HEK293 (cell line): ENCODE data around the gene GRB10.

Experiments
- CTCF ChIA-PET: fragments of 350-600 bp; formaldehyde crosslinking; extraction: SDS; loops from one replicate; lab custom pipeline; 2021; ENCODE audit warnings: antibody characterized with exemption; lab: Yijun Ruan, JAX
- POLR2A ChIA-PET: fragments of 300-600 bp; formaldehyde crosslinking; extraction: SDS; loops from one replicate; lab custom pipeline; 2020; ENCODE audit warnings: antibody characterized with exemption, inconsistent platforms; lab: Yijun Ruan, JAX
- H3K27ac ChIP-seq: fragments of 200-500 bp; sonication (Bioruptor generic); 2 replicates; pipeline ENCODE4 v1.5.1; 2014; ENCODE audit warnings: low read depth, low read length, control low read depth, inconsistent platforms; ENCODE audit errors: extremely low read depth
- H3K36me3 ChIP-seq, 2 experiments: fragments of 200-500 bp in 1 of 2; sonication (Bioruptor generic) in 1 of 2; 1 replicate in 1 of 2; 2 replicates in 1 of 2; pipeline ENCODE4 v1.5.1; 2014 to 2017; ENCODE audit warnings: inconsistent platforms in 2 of 2, low read length in 2 of 2; ENCODE audit not compliant: control insufficient read depth in 2 of 2, insufficient read depth in 1 of 2
- H3K4me1 ChIP-seq: fragments of 200-500 bp; sonication (Bioruptor generic); 2 replicates; pipeline ENCODE4 v1.5.1; 2014; ENCODE audit warnings: mild to moderate bottlenecking, low read length, inconsistent platforms; ENCODE audit not compliant: control insufficient read depth, insufficient read depth
- H3K4me3 ChIP-seq: 2 replicates; pipeline ENCODE4 v1.5.1; 2011; ENCODE audit warnings: low read depth, mild to moderate bottlenecking, control low read depth, low read length, moderate library complexity
- H3K9me3 ChIP-seq: fragments of 200-500 bp; sonication (Bioruptor generic); 2 replicates; pipeline ENCODE4 v1.5.1; 2014; ENCODE audit warnings: low read depth, low read length, inconsistent platforms; ENCODE audit not compliant: control insufficient read depth, insufficient read depth
- HOXD13 ChIP-seq: sonication (generic); formaldehyde crosslinking; IDR thresholded peaks from 2 replicates; pipeline ENCODE4 v1.8.0; 2022; ENCODE audit warnings: missing genetic modification reagents, borderline replicate concordance
- KLF10 ChIP-seq: fragments of 450-650 bp; IDR thresholded peaks from 2 replicates; pipeline ENCODE4 v1.5.1; 2018; ENCODE audit warnings: missing biosample characterization, mild to moderate bottlenecking, missing genetic modification characterization
- OVOL3 ChIP-seq: fragments of 450-650 bp; formaldehyde crosslinking; IDR thresholded peaks from 2 replicates; pipeline ENCODE4 v1.5.1; 2016; ENCODE audit warnings: missing biosample characterization, missing genetic modification characterization
- WT1 ChIP-seq: fragments of 450-650 bp; formaldehyde crosslinking; IDR thresholded peaks from 2 replicates; pipeline ENCODE4 v1.5.1; 2016; ENCODE audit warnings: missing biosample characterization, missing genetic modification characterization
- ZBTB17 ChIP-seq: fragments of 450-650 bp; formaldehyde crosslinking; IDR thresholded peaks from 2 replicates; pipeline ENCODE4 v1.5.1; 2016; ENCODE audit warnings: missing biosample characterization, missing genetic modification characterization
- ZBTB21 ChIP-seq: fragments of 450-650 bp; formaldehyde crosslinking; IDR thresholded peaks from 2 replicates; pipeline ENCODE4 v1.5.1; 2017; ENCODE audit warnings: missing biosample characterization, missing genetic modification characterization
- ZBTB7A ChIP-seq: fragments of 450-650 bp; formaldehyde crosslinking; IDR thresholded peaks from 2 replicates; pipeline ENCODE4 v1.5.1; 2016; ENCODE audit warnings: low read depth, missing biosample characterization, missing genetic modification characterization
- ZFP3 ChIP-seq: fragments of 450-650 bp; formaldehyde crosslinking; IDR thresholded peaks from 2 replicates; pipeline ENCODE4 v1.5.1; 2016; ENCODE audit warnings: low read depth, missing biosample characterization, missing genetic modification characterization
- ZNF132 ChIP-seq: fragments of 450-650 bp; formaldehyde crosslinking; IDR thresholded peaks from 2 replicates; pipeline ENCODE4 v1.5.1; 2017; ENCODE audit warnings: missing biosample characterization, missing genetic modification characterization, borderline replicate concordance
- ZNF157 ChIP-seq: fragments of 450-650 bp; formaldehyde crosslinking; IDR thresholded peaks from 2 replicates; pipeline ENCODE4 v1.5.1; 2016; ENCODE audit warnings: missing biosample characterization, missing genetic modification characterization
- ZNF501 ChIP-seq: fragments of 450-650 bp; formaldehyde crosslinking; IDR thresholded peaks from 2 replicates; pipeline ENCODE4 v1.5.1; 2016; ENCODE audit warnings: missing biosample characterization, missing genetic modification characterization
- TF ChIP-seq, protein P1 (sequence below): fragments of 450-650 bp; IDR thresholded peaks from 2 replicates; pipeline ENCODE4 v1.5.1; 2018; ENCODE audit warnings: missing biosample characterization, mild to moderate bottlenecking, missing genetic modification characterization
- TF ChIP-seq, protein P2 (sequence below): fragments of 450-650 bp; formaldehyde crosslinking; conservative IDR thresholded peaks from 2 replicates; pipeline ENCODE4 v1.5.1; 2016; ENCODE audit warnings: low read depth, missing biosample characterization, missing genetic modification characterization
- TF ChIP-seq, protein P3 (sequence below): fragments of 450-650 bp; formaldehyde crosslinking; IDR thresholded peaks from 2 replicates; pipeline ENCODE4 v1.5.1; 2016; ENCODE audit warnings: missing biosample characterization, missing genetic modification characterization
- TF ChIP-seq, protein P4 (sequence below): fragments of 450-650 bp; formaldehyde crosslinking; IDR thresholded peaks from 2 replicates; pipeline ENCODE4 v1.5.1; 2016; ENCODE audit warnings: missing biosample characterization, missing genetic modification characterization

The GRB10 gene

DNA sequence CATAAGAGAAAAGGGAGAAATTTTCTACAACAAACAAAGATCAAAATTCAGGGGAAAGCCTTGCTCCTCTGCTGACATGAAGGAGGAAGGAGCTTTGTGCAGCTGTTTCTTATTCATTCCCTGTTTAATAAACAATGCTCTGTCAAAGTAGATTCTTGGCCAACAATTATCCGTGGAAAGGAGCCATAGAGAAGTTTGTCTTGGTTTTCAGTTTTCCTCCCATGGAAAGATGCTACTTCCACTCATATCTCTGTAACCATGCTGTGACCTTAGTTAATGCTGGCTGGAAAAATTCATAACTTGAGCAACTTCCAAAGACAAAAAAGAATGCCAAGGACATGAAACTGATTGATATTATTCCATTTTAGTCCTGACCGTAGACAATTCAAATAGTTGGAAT lies 225.6 kb downstream of the GRB10 start (continued):
- TF ChIP-seq ZNF501 (tag by site-specific recombination) (no peak), ZBTB17 (tag by site-specific recombination) (no peak), OVOL3 (tag by site-specific recombination) (no peak), ZBTB7A (tag by site-specific recombination) (no peak), HOXD13 (CRISPR knock-in tag) (no peak)
- TF ChIP-seq, protein P1, sequence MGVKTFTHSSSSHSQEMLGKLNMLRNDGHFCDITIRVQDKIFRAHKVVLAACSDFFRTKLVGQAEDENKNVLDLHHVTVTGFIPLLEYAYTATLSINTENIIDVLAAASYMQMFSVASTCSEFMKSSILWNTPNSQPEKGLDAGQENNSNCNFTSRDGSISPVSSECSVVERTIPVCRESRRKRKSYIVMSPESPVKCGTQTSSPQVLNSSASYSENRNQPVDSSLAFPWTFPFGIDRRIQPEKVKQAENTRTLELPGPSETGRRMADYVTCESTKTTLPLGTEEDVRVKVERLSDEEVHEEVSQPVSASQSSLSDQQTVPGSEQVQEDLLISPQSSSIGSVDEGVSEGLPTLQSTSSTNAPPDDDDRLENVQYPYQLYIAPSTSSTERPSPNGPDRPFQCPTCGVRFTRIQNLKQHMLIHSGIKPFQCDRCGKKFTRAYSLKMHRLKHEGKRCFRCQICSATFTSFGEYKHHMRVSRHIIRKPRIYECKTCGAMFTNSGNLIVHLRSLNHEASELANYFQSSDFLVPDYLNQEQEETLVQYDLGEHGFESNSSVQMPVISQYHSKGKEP (tag by site-specific recombination), result no peak

DNA sequence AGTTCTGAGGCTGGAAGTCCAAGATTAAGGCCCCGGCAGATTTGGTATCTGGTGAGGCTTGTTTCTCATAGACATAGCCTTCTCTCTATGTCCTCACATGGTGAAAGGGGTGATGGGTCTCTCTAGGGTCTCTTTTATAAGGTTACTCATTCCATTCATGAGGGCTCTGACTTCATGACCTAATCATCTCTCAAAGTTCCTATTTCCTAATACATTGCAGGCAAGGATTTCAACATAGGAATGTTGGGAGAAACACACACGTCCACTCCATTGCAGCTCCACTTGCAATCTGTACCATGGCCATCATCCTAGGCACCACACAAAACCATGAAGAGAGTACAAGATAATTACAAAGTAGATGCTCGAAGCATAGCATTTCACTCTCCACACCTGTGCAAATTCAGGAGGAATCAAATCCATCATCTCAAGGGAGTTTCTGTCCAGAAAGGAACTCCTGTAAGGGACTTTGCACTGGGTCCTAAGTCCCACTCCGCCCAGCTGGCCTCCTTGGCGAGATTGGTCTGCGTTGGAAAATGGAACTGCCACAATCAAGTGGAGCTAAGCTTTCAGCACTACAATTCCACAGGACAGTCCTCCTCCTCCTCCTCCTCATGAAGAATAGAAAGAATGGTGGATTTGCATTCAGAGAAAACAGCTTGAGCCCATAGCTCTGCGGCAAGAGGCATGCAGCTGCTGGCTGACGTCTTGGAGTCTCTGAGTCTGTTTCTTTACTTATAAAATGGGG lies 226.3 kb downstream of the GRB10 start:
- POLR2A ChIA-PET, result no interaction called here
- H3K27ac ChIP-seq, result no peak overlapping the region
- H3K9me3 ChIP-seq, result no peaks in the 10 kb centered on the region
- TF ChIP-seq, protein P2, sequence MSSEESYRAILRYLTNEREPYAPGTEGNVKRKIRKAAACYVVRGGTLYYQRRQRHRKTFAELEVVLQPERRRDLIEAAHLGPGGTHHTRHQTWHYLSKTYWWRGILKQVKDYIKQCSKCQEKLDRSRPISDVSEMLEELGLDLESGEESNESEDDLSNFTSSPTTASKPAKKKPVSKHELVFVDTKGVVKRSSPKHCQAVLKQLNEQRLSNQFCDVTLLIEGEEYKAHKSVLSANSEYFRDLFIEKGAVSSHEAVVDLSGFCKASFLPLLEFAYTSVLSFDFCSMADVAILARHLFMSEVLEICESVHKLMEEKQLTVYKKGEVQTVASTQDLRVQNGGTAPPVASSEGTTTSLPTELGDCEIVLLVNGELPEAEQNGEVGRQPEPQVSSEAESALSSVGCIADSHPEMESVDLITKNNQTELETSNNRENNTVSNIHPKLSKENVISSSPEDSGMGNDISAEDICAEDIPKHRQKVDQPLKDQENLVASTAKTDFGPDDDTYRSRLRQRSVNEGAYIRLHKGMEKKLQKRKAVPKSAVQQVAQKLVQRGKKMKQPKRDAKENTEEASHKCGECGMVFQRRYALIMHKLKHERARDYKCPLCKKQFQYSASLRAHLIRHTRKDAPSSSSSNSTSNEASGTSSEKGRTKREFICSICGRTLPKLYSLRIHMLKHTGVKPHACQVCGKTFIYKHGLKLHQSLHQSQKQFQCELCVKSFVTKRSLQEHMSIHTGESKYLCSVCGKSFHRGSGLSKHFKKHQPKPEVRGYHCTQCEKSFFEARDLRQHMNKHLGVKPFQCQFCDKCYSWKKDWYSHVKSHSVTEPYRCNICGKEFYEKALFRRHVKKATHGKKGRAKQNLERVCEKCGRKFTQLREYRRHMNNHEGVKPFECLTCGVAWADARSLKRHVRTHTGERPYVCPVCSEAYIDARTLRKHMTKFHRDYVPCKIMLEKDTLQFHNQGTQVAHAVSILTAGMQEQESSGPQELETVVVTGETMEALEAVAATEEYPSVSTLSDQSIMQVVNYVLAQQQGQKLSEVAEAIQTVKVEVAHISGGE (tag by site-specific recombination), result no peak
- no peak for TF ChIP-seq ZNF157
- TF ChIP-seq WT1, result no peak
- TF ChIP-seq ZNF501 (tag by site-specific recombination), result no peak
- CTCF ChIA-PET, result no interaction called here
- no peaks in the 10 kb centered on the region for H3K4me1 ChIP-seq
- H3K4me3 ChIP-seq, result no peak overlapping the region
- H3K36me3 ChIP-seq, result no peaks in the 10 kb centered on the region

DNA sequence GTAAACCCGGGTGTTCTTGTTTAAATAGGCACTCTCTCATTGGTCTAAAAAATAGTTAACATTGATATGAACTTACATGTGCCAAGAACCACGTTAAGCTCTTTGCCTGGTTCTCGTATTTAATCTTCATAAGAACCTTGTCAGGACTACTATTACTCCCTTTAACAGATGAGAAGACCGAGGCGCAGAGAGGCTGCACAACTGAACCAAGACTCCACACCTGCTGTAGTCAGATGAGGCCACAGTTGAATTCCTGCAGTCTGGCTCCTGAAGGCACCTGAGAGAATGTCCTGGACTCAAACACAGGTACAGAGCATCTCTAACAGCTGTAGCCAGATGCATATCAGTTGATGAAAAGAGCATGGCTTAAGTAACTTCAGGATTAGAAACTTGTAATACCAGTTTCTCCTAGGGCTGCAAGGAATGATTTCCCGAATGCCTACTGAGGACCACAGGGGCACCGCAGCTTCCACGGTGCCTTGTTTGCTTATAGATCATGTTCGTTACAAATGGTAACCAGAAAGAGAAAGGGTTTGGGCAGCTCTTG lies 227.0 kb downstream of the GRB10 start:
- H3K27ac ChIP-seq, result no peak overlapping the region
- H3K9me3 ChIP-seq, result no peaks in the 10 kb centered on the region
- ChIA-PET POLR2A (no interaction called here), CTCF (no interaction called here)
- no peak overlapping the region for H3K4me3 ChIP-seq
- TF ChIP-seq ZFP3 (tag by site-specific recombination) (no peak), KLF10 (tag by site-specific recombination) (no peak), ZBTB21 (tag by site-specific recombination) (no peak), ZNF132 (no peak)
- TF ChIP-seq, protein P3, sequence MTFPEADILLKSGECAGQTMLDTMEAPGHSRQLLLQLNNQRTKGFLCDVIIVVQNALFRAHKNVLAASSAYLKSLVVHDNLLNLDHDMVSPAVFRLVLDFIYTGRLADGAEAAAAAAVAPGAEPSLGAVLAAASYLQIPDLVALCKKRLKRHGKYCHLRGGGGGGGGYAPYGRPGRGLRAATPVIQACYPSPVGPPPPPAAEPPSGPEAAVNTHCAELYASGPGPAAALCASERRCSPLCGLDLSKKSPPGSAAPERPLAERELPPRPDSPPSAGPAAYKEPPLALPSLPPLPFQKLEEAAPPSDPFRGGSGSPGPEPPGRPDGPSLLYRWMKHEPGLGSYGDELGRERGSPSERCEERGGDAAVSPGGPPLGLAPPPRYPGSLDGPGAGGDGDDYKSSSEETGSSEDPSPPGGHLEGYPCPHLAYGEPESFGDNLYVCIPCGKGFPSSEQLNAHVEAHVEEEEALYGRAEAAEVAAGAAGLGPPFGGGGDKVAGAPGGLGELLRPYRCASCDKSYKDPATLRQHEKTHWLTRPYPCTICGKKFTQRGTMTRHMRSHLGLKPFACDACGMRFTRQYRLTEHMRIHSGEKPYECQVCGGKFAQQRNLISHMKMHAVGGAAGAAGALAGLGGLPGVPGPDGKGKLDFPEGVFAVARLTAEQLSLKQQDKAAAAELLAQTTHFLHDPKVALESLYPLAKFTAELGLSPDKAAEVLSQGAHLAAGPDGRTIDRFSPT (tag by site-specific recombination), result no peak
- TF ChIP-seq, protein P4, sequence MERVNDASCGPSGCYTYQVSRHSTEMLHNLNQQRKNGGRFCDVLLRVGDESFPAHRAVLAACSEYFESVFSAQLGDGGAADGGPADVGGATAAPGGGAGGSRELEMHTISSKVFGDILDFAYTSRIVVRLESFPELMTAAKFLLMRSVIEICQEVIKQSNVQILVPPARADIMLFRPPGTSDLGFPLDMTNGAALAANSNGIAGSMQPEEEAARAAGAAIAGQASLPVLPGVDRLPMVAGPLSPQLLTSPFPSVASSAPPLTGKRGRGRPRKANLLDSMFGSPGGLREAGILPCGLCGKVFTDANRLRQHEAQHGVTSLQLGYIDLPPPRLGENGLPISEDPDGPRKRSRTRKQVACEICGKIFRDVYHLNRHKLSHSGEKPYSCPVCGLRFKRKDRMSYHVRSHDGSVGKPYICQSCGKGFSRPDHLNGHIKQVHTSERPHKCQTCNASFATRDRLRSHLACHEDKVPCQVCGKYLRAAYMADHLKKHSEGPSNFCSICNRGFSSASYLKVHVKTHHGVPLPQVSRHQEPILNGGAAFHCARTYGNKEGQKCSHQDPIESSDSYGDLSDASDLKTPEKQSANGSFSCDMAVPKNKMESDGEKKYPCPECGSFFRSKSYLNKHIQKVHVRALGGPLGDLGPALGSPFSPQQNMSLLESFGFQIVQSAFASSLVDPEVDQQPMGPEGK (tag by site-specific recombination), result no peak
- no peaks in the 10 kb centered on the region for H3K36me3 ChIP-seq
- H3K4me1 ChIP-seq, result no peaks in the 10 kb centered on the region
